Keratinocyte (primary cell): ENCODE data around the gene GOLT1B. TPM values are rescaled to one million over a fixed set of nuclear protein-coding genes. Genes with fewer than 3 reads are reported as not detected.

Experiments
- DNase-seq: peaks from one replicate; pipeline ENCODE4 v3.0.0-alpha.2; 2011; ENCODE audit warnings: low read depth, missing footprints, low spot score
- FAIRE-seq: peaks from 2 replicates; lab custom pipeline; 2011; peaks lifted over from hg19 to GRCh38; lab: Jason Lieb, UNC
- H2AFZ ChIP-seq: 2 replicates; pipeline ENCODE4 v1.6.0; 2012; ENCODE audit warnings: low read length, control low read depth, inconsistent platforms; ENCODE audit not compliant: control insufficient read depth
- H3K27ac ChIP-seq: 2 replicates; pipeline ENCODE4 v1.5.1; 2011; ENCODE audit warnings: low read length; ENCODE audit not compliant: control insufficient read depth, insufficient read depth
- H3K27me3 ChIP-seq: 3 replicates; pipeline ENCODE4 v1.6.0; 2011; ENCODE audit warnings: low read length; ENCODE audit not compliant: control insufficient read depth, insufficient read depth; ENCODE audit errors: extremely low read depth
- H3K36me3 ChIP-seq, 2 experiments: 2 replicates in 1 of 2; 3 replicates in 1 of 2; pipeline ENCODE4 v1.5.1; 2011; ENCODE audit warnings: low read length in 2 of 2, mild to moderate bottlenecking in 1 of 2; ENCODE audit not compliant: control insufficient read depth in 2 of 2, insufficient read depth in 2 of 2; ENCODE audit errors: extremely low read depth in 1 of 2
- H3K4me1 ChIP-seq: 3 replicates; pipeline ENCODE4 v1.5.1; 2011; ENCODE audit warnings: low read length; ENCODE audit not compliant: control insufficient read depth, insufficient read depth; ENCODE audit errors: extremely low read depth
- H3K4me2 ChIP-seq: 3 replicates; pipeline ENCODE4 v1.6.0; 2011; ENCODE audit warnings: low read depth, low read length; ENCODE audit not compliant: control insufficient read depth, insufficient read depth; ENCODE audit errors: extremely low read depth
- H3K4me3 ChIP-seq, 3 experiments: fragments of 200-600 bp in 1 of 3; sonication (generic) in 1 of 3; 2 replicates in 2 of 3; 3 replicates in 1 of 3; pipeline ENCODE4 v1.5.1; 2011 to 2016; ENCODE audit warnings: low read length in 3 of 3, mild to moderate bottlenecking in 3 of 3, control low read depth in 2 of 3, inconsistent platforms in 1 of 3, low read depth in 1 of 3, mixed read lengths in 1 of 3, mixed run types in 1 of 3, moderate library complexity in 1 of 3; ENCODE audit not compliant: control insufficient read depth in 2 of 3, insufficient read depth in 2 of 3; ENCODE audit errors: extremely low read depth in 1 of 3
- H3K79me2 ChIP-seq: 2 replicates; pipeline ENCODE4 v1.6.0; 2012; ENCODE audit warnings: low read length; ENCODE audit not compliant: control insufficient read depth, insufficient read depth
- H3K9ac ChIP-seq: 3 replicates; pipeline ENCODE4 v1.6.0; 2011; ENCODE audit warnings: low read length; ENCODE audit not compliant: control insufficient read depth, insufficient read depth; ENCODE audit errors: extremely low read depth
- H3K9me1 ChIP-seq: 3 replicates; pipeline ENCODE4 v1.6.0; 2011; ENCODE audit warnings: low read length; ENCODE audit not compliant: control insufficient read depth, insufficient read depth; ENCODE audit errors: extremely low read depth
- H3K9me3 ChIP-seq: 2 replicates; pipeline ENCODE4 v1.5.1; 2012; ENCODE audit warnings: low read depth, low read length; ENCODE audit not compliant: control insufficient read depth
- H4K20me1 ChIP-seq: 3 replicates; pipeline ENCODE4 v1.6.0; 2011; ENCODE audit warnings: low read length; ENCODE audit not compliant: control insufficient read depth, insufficient read depth; ENCODE audit errors: extremely low read depth
- CTCF ChIP-seq, 3 experiments: IDR thresholded peaks in 1 of 3; conservative IDR thresholded peaks in 1 of 3; optimal IDR thresholded peaks in 1 of 3; 2 replicates in 2 of 3; 3 replicates in 1 of 3; pipeline versions ENCODE3 to v1.5.1; 2011; ENCODE audit warnings: low read length in 3 of 3, mild to moderate bottlenecking in 3 of 3, moderate library complexity in 2 of 3, control low read depth in 1 of 3, inconsistent platforms in 1 of 3; ENCODE audit not compliant: insufficient read depth in 2 of 3; ENCODE audit errors: extremely low read depth in 1 of 3
- EZH2 ChIP-seq: IDR thresholded peaks from one replicate; pipeline ENCODE4 v1.6.1; 2012; ENCODE audit warnings: inconsistent platforms, mild to moderate bottlenecking, low read length, moderate library complexity
- dilution Hi-C: fragments of 300-500 bp; cut with MboI; formaldehyde crosslinking; loops from one replicate; pipeline ENCODE4 v1.7.0; 2020; ENCODE audit warnings: low sequenced_read_pairs; ENCODE audit not compliant: extremely low pct_ligation_motif_present
- polyA minus RNA-seq, 3 experiments: library from RNA; depleted of rRNA, polyadenylated mRNA; stranded (reverse); fragments of >200 nt; gene quantifications; 1 replicate in 1 of 3; 2 replicates in 1 of 3; 3 replicates in 1 of 3; pipeline ENCODE4 v1.2.3, GENCODE V29; 2011
- polyA plus RNA-seq, 5 experiments: library from polyadenylated mRNA; depleted of rRNA in 3 of 5; stranded (reverse) in 3 of 5; stranded (forward) in 1 of 5; unstranded in 1 of 5; fragments of >200 nt; gene quantifications; 1 replicate in 1 of 5; 2 replicates in 3 of 5; 3 replicates in 1 of 5; pipeline versions ENCODE4 v1.2.1 to v1.2.3, GENCODE V29; 2011 to 2012; ENCODE audit warnings: missing spikeins in 2 of 5, low read depth in 1 of 5, low replicate concordance in 1 of 5

The GOLT1B gene
- polyA plus RNA-seq (12.0 to 25.8 TPM (median 16.7 TPM) in 3 replicates), polyA minus RNA-seq (1.7 to 13.3 TPM (median 5.5 TPM) in 3 replicates)
- polyA plus RNA-seq (2011; ENCODE audit: low read depth), result 13.4 TPM
- 9.7 and 22.4 TPM in 2 replicates for polyA plus RNA-seq (2011; cell fraction: cytosol; rRNA removed)
- polyA plus RNA-seq (2011; cell fraction: nucleus; rRNA removed), result 17.9 and 25.8 TPM in 2 replicates
- 40.5 and 46.0 TPM in 2 replicates for polyA plus RNA-seq (2012; ENCODE audit: low replicate concordance)
- polyA minus RNA-seq (2011; cell fraction: cytosol; rRNA and poly(A)+ RNA removed), result 48.9 TPM
- 14.9 and 33.7 TPM in 2 replicates for polyA minus RNA-seq (2011; cell fraction: nucleus; rRNA and poly(A)+ RNA removed)

DNA sequence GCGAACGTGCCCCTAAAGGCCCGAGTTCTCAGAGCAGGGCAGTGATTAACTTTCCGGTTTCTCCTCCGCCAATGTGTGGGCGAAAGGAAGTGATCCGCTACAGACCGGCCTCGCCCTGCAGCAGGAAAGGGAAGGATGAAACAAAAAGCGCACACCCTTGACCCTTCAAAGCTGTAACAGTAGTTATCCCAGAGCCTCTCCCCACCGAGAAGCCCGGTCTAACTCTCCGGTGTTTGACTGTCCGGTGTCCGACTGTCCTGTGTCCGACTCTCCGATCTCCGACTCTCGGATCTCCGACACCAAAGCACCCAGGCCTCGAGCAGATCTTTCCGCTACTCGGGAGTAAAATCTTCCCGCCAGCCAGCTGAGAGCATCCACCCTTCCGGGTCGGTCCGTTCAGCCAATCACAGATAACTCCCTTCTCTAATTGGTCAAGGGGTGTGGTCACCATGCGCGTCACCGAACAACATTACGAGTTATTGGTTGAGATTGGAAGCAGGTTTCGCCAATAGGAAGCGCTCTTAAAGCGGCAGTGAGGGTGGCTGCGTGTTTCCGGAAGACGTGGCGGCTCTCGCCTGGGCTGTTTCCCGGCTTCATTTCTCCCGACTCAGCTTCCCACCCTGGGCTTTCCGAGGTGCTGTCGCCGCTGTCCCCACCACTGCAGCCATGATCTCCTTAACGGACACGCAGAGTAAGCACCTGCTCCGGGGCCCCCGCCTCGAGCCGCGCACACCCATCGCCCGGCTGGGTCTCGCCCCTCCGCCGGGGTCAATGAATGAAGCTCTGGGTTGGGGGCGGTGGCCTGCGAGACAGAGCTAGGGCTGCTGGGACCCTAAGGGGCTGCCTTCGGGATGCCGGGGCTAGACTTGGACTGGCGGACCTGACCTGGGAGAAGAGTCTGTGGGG is at the start of gene GOLT1B, which contains the start of gene RECQL:
Gene GOLT1B (plus strand): TSS at position 532 of the 906 bp plus-strand sequence. CDS start 135 bp downstream, at position 667.
Gene RECQL (minus strand): TSS at position 378 of the 906 bp plus-strand sequence. CDS start 2,065 bp downstream, outside the sequence.
- TF ChIP-seq EZH2 (no peak), CTCF (optimal IDR thresholded peaks at IDR 0.05 in 1 of 3, IDR thresholded peaks at IDR 0.05 in 1 of 3, conservative IDR thresholded peaks at IDR 0.05 in 1 of 3; ENCODE audit: extremely low read depth in 1 of 3, insufficient read depth in 2 of 3, low read length in 3 of 3) (no peak)
- Histone ChIP-seq H3K4me1 (peaks cover 13% of the 10 kb centered on the region), H3K9me3 (no peaks in the 10 kb centered on the region), H3K9ac (peak within 1 kb of the TSS; percentile 93), H3K9me1 (no peaks in the 10 kb centered on the region), H3K27me3 (no peaks in the 10 kb centered on the region), H4K20me1 (no peaks in the 10 kb centered on the region), H2AFZ (peak within 1 kb of the TSS; percentile 99), H3K4me3 (peak within 1 kb of the TSS; percentile 82 to 97 (median 95)), H3K27ac (peak within 1 kb of the TSS; percentile 78), H3K36me3 (peaks cover 9 to 25% of the 10 kb centered on the region in 2 experiments), H3K79me2 (peaks cover 60% of the 10 kb centered on the region), H3K4me2 (peak within 1 kb of the TSS; percentile 96)
- dilution Hi-C loops, result no loop called here
- DNase-seq (peak; percentile 81), FAIRE-seq (peak; percentile 89)

DNA sequence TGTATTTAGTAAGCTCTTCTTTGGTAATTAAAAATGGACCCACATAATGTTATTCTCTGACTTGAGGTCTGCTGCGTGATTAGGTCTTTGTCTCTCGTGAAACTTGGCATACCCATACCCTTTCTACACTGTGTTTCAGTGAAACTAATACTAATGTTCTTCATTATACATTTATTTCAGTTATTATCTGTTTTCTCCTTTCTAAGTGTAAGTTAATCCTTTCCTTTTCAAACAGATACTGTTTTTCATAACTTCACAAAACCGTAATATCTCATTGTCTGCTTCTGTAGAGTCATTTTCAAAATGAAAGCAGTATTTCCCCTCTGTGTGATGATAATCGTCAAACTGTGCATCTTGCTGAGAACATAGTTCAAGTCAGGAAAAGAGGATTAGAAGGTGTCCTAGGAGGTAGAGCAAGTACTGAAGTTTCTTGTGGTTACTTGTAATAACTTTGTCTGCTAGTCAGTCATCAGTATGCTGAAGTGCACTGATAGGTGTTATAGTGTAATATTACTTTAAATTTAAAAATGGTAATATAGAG is 48.2 kb upstream of the GOLT1B start:
- Histone ChIP-seq H3K9me3 (no peaks in the 10 kb centered on the region), H3K9me1 (no peaks in the 10 kb centered on the region), H3K4me2 (no peak overlapping the region), H3K27me3 (no peaks in the 10 kb centered on the region), H3K27ac (no peak overlapping the region), H3K4me3 (no peak overlapping the region), H3K9ac (no peak overlapping the region), H4K20me1 (no peaks in the 10 kb centered on the region), H3K36me3 (peaks cover 0 to 3% of the 10 kb centered on the region in 2 experiments), H2AFZ (no peak overlapping the region), H3K79me2 (no peaks in the 10 kb centered on the region), H3K4me1 (no peaks in the 10 kb centered on the region)
- no peak for DNase-seq
- FAIRE-seq, result no peak
- dilution Hi-C loops, result no loop called here
- TF ChIP-seq EZH2 (no peak), CTCF (optimal IDR thresholded peaks at IDR 0.05 in 1 of 3, IDR thresholded peaks at IDR 0.05 in 1 of 3, conservative IDR thresholded peaks at IDR 0.05 in 1 of 3; ENCODE audit: extremely low read depth in 1 of 3, insufficient read depth in 2 of 3, low read length in 3 of 3) (no peak)
